AG04449 (cell line): ENCODE measurements around the gene SLC41A1.

Experiments used
- CTCF ChIA-PET: fragments of 350-600 bp; formaldehyde crosslinking; extraction: SDS; loops from one replicate; lab custom pipeline; 2021; ENCODE audit warnings: antibody characterized with exemption; lab: Yijun Ruan, JAX
- POLR2A ChIA-PET: fragments of 400-600, 350-600 bp; formaldehyde crosslinking; extraction: SDS; loops from one replicate; lab custom pipeline; 2020; ENCODE audit warnings: antibody characterized with exemption, inconsistent platforms; lab: Yijun Ruan, JAX
- DNase-seq: peaks from one replicate; pipeline ENCODE4 v3.0.0-alpha.2; 2010; ENCODE audit warnings: low read depth, low spot score
- H3K4me3 ChIP-seq: 2 replicates; pipeline ENCODE4 v1.5.1; 2011; ENCODE audit warnings: low read depth, mild to moderate bottlenecking, control low read depth, low read length
- CTCF ChIP-seq: IDR thresholded peaks from one replicate; pipeline ENCODE4 v1.5.1; 2011; ENCODE audit warnings: mild to moderate bottlenecking, moderate library complexity, low read length, control low read depth, inconsistent platforms; ENCODE audit not compliant: insufficient read depth; ENCODE audit errors: missing control alignments

Gene SLC41A1

GRCh38 chr1:205751036-205751651 is 61.9 kb downstream of the SLC41A1 start:
- H3K4me3 ChIP-seq: no peak overlapping the region

GRCh38 chr1:205750138-205751035 is 62.6 kb downstream of the SLC41A1 start, which contains the start of gene NUCKS1:
Gene NUCKS1 (minus strand): TSS chr1:205750182. CDS start chr1:205749973, 209 bp downstream.
- TF ChIP-seq CTCF: peak; percentile 0
- CTCF ChIA-PET: interaction anchor here (0.8 to 1.2 kb wide), 6 partner anchors 10 to 227 kb away, joined by 3 to 5 read pairs (median 4); partner anchors contain the start of gene RAB29
- POLR2A ChIA-PET: no interaction called here

More at GRCh38 chr1:205751036-205751651, 61.9 kb downstream of the SLC41A1 start:
- ChIA-PET CTCF (interaction anchor here (0.8 to 1.0 kb wide), 4 partner anchors 10 to 226 kb away, joined by 3 to 5 read pairs (median 4); no protein-coding TSS in a partner anchor), POLR2A (no interaction called here)
- no peak for DNase-seq
- TF ChIP-seq CTCF: no peak

GRCh38 chr1:205749234-205750137 is 63.5 kb downstream of the SLC41A1 start:
- H3K4me3 ChIP-seq: peak overlapping the region; percentile 83
- TF ChIP-seq CTCF: no peak
- CTCF ChIA-PET: interaction anchor here (1.0 to 1.5 kb wide), 4 partner anchors 25 to 228 kb away, joined by 3 to 5 read pairs (median 4); partner anchors contain the start of gene RAB29
- DNase-seq: peak; percentile 67
- POLR2A ChIA-PET: interaction anchor here (0.7 to 1.6 kb wide), 4 partner anchors 10 to 252 kb away, joined by 3 to 6 read pairs (median 4); partner anchors contain the start of gene ELK4

More at GRCh38 chr1:205750138-205751035, 62.6 kb downstream of the SLC41A1 start, which contains the start of gene NUCKS1:
- peak within 1 kb of the TSS; percentile 83 for H3K4me3 ChIP-seq
- peak; percentile 98 for DNase-seq

GRCh38 chr1:205748403-205749233 is 64.4 kb downstream of the SLC41A1 start:
- ChIA-PET POLR2A (interaction anchor here (0.8 to 1.6 kb wide), 3 partner anchors 11 to 116 kb away, joined by 3 to 6 read pairs (median 5); partner anchors contain the start of gene ELK4), CTCF (interaction anchor here (1.2 to 1.5 kb wide), 3 partner anchors 26 to 157 kb away, joined by 4 to 5 read pairs (median 4); partner anchors contain the start of gene RAB29)
- TF ChIP-seq CTCF: no peak
- peak overlapping the region; percentile 83 for H3K4me3 ChIP-seq
- no peak for DNase-seq
